KBM-7 (cell line): Measurements from ENCODE around the gene CALN1.

Experiments used
- DNase-seq: peaks from one replicate; pipeline ENCODE4 v3.0.0-alpha.2; 2015
- in situ Hi-C: fragments of 300-500 bp; cut with MboI; formaldehyde crosslinking; loops from 2 replicates; pipeline ENCODE4 v1.14.3; 2020; ENCODE audit warnings: low sequenced_read_pairs, low pct_unique_long_range_greater_than_20kb, mixed read lengths

Gene CALN1

DNA sequence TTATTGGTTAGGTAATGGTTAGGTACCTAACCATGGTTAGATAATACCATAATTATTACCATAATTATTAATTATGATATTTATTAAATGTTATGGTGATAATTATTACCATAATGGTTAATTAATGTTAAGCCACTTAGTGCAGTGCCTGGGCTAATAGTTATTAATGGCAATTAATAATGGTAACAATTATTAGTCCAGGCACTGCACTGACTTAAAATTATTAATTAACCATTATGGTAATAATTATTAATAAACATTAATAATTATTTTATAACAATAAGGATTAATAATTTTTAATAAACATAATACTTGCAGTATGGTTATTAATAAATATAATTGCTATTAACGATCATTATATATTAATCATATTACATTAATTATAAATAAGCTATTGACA, 604.0 kb downstream of the CALN1 start:
- in situ Hi-C loops: no loop called here
- no peak for DNase-seq

GRCh38 chr7:71804256-71804655, 607.9 kb downstream of the CALN1 start:
- no peak for DNase-seq
- in situ Hi-C loops: no loop called here

- no peak for DNase-seq
- in situ Hi-C loops: no loop called here
Measured at GRCh38 chr7:71801976-71802375, 610.2 kb downstream of the CALN1 start.

DNA sequence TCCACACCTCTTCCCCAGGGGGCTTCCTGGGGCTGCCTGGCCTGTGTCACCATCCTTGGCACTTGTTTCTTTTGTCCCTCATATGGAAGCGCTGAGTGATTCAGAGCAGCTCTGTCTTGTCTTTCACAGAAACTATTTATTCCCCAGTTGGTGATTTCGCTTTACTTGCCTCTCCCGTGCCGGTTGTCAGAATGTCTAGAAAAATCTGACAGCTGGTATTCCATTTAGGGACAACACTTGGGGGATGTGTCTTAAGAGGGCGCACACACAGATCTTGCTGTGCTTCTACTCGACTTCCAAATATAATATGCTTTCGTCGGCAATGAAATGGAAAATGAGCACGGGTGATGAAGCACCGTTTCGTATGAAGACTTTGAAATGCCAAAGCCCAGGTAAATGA, 611.8 kb downstream of the CALN1 start:
- in situ Hi-C loops: no loop called here
- no peak for DNase-seq

- DNase-seq: no peak
- in situ Hi-C loops: no loop called here
Measured at GRCh38 chr7:71795410-71795809, 616.7 kb downstream of the CALN1 start.

DNA sequence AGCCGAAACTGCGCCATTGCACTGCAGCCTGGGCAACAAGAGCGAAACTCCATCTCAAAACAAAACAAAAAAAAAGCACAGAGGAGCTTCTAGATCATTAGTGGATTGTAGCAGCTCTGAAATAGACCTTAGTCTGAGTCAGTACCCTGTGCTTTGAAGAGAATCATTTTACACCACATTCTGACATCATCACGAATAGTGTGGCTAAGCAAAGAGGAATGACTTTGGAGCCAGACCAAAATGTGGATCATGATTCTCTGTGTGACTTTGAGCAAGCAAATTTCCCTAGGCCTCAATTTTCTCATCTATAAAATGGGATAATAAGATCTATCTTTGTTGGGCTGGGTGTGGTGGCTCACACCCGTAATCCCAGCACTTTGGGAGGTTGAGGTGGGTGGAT, 618.9 kb downstream of the CALN1 start:
- no peak for DNase-seq
- in situ Hi-C loops: no loop called here

- DNase-seq: no peak
- in situ Hi-C loops: no loop called here
Measured at GRCh38 chr7:71787513-71787912, 624.6 kb downstream of the CALN1 start.

DNA sequence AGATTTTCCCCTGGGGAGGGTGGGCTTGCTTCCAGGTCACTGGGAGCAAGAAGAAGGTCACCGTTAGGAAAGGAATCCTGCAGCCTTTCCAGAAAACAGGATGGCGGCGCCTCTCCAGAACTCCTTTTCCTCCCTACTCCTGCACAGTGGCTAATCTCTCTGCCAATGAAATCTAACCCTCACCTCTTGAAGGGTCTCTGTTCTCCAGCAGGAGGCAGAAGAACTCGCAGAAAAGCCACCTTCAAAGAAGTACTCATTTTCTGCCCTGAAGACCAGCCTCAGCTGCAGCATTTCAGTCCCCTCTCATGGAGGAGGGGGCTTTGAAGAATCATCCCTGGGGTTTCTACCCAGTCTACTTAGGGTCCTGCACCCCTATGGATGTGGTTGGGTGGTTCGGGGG, 626.9 kb downstream of the CALN1 start:
- in situ Hi-C loops: no loop called here
- DNase-seq: no peak

DNA sequence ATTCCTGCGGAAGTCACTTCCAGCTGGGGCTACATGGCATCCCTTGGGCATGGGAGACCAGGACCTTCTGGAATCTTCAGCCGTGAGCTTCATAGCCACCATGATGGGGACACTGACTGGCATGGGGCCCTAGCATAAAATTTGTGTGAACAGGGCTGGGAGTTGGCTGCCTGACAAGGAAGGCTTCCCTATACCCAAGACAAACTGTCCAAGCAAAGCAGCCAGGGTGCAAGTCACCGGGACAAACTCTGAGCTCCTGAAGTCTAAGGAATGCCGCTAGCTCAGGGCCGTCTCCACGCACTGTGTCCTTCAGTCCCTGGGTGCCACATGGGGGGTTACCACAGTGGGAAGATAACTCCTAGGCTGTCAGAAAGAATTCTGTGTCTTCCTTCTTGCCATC, 627.4 kb downstream of the CALN1 start:
- no peak for DNase-seq
- in situ Hi-C loops: no loop called here

DNA sequence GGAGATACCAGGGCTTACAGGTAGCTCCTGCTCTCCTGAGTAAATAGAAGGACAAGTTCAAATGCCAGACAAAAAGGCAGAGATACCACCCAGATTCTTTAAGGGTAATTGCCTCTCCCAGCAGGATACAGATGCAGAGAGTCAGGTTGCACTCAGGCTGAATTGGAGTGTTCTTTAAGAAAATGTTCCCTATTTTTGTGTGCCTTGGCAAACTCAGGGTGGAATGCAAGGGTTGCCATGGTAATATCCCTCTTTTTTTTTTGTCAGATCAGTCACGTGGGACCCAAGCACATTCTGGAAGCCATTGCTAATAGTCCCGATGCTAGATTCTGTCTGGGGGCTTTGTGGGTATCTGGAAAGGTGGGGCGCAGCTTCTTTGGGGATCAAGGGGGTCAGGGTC, 628.0 kb downstream of the CALN1 start:
- in situ Hi-C loops: no loop called here
- DNase-seq: no peak

DNA sequence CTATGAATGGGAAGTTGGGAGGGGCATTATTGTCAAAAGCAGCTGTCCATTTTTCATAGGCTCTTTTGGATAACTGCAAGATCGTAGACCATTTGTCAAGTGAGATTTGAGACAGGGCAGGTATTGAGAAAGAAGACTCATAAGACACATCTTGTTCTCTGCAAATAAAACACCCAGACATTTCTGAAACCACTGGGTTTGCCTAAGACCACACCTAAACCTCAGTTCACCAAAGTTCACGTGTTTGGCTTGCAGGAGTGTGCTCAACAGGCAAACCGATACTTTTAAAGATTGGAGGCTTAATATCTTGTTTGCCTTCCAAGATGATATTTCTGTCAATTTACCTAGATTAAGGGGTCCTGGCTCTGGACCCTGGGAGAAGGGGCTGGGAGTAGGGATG, 628.4 kb downstream of the CALN1 start:
- no peak for DNase-seq
- in situ Hi-C loops: no loop called here

GRCh38 chr7:71782051-71782450, 630.1 kb downstream of the CALN1 start:
- in situ Hi-C loops: no loop called here
- DNase-seq: no peak

- DNase-seq: no peak
- in situ Hi-C loops: no loop called here
Measured at GRCh38 chr7:71780282-71780681, 631.9 kb downstream of the CALN1 start.

- in situ Hi-C loops: no loop called here
- DNase-seq: no peak
Measured at GRCh38 chr7:71777278-71777677, 634.9 kb downstream of the CALN1 start.

DNA sequence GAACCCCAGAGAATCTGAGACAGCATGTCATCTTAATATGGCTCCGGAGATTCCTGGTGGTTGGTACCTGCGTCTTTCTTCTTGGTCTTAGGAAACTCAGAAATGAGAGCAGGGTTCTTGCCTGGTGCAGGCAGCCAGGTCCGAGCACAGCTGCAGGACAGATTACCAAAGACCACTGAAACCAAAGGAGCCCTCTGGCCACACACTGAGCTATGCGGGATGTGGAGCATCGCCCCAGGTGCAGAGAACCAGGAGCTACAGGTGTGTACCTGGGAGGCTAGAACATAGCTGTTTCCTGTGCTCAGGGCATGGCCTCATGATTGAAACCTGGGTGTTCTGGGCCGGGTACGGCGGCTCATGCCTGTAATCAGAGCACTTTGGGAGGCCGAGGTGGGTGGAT, 635.4 kb downstream of the CALN1 start:
- DNase-seq: no peak
- in situ Hi-C loops: no loop called here

DNA sequence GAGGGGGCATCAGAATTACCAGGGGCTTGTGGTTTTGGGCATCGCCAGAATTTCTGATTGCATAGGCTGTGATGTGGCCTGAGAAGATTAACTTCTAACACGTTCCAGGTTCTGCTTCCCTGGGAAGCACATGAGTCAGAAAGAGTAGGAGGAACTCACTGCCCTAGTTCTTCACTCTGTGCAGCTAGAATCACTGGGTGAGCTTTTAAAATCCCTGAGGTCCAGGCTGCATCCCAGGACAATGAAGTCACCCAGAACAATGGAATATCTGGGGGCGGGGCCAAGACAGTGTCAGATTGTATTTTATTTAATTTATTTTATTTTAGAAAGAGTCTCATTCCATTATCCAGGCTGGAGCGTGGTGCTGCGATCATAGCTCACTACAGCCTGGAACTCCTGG, 636.5 kb downstream of the CALN1 start:
- no peak for DNase-seq
- in situ Hi-C loops: no loop called here

DNA sequence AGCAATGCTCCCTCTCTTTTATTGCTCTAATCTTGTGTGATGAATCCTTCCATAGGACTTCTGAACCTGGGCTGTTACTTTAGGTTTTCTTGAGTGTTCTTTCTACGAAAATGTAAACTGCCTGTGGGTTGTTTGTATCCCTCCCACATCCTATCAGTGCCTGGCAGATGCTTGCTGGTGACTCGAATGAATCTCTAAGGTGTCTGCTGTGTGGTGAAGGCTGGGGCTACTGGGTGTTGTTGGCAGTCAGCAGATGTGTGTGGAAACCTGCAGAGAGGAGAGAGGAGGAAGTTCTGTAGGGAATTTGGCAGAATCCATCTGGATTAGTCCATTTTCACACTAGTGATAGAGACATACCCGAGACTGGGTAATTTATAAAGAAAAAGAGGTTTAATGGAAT, 639.4 kb downstream of the CALN1 start:
- DNase-seq: no peak
- in situ Hi-C loops: no loop called here

GRCh38 chr7:71770269-71770907, 641.8 kb downstream of the CALN1 start:
- no peak for DNase-seq

GRCh38 chr7:71769326-71769725, 642.8 kb downstream of the CALN1 start:
- no peak for DNase-seq
- in situ Hi-C loops: no loop called here

More at GRCh38 chr7:71770269-71770907, 641.8 kb downstream of the CALN1 start:
- in situ Hi-C loops: no loop called here

GRCh38 chr7:71768450-71768849, 643.7 kb downstream of the CALN1 start:
- DNase-seq: no peak
- in situ Hi-C loops: no loop called here

- in situ Hi-C loops: no loop called here
- DNase-seq: no peak
Measured at GRCh38 chr7:71766016-71766415, 646.1 kb downstream of the CALN1 start.

DNA sequence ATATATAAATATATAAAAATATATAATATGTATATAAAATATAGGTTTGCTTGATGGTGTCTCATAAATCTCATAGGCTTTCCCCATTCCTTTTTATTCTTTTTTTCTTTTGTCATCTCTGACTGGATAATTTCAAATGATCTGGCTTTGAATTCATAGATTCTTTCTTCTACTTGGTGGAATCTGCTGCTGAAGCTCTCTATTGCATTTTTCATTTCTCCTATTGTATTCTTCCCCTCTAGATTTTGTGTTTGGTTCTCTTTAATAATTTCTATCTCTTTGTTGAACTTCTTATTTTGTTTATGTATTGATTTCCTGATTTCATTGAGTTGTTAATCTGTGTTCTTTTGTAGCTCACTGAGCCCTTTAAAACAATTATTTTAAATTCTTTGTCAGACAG, 650.8 kb downstream of the CALN1 start:
- in situ Hi-C loops: no loop called here
- DNase-seq: no peak
